Osteocyte (in vitro differentiated cells): Measurements from ENCODE around the gene TNC. TPM values are rescaled to one million over a fixed set of nuclear protein-coding genes. Genes with fewer than 3 reads are reported as not detected.
"Not testable (repeated sequence)": the region's sequence is repeated elsewhere in the genome, so short reads cannot be mapped to it uniquely, and the experiment has no call there.

Experiments used
- DNase-seq: peaks from one replicate; pipeline ENCODE4 v3.0.0; 2021; ENCODE audit warnings: mixed read lengths; ENCODE audit not compliant: unreplicated experiment; ENCODE audit errors: extremely low spot score
- H3K27ac Mint-ChIP-seq: one replicate; pipeline ENCODE4 v1.8.0; 2021; ENCODE audit warnings: mild to moderate bottlenecking, mixed read lengths; ENCODE audit not compliant: unreplicated experiment
- H3K27me3 Mint-ChIP-seq: one replicate; pipeline ENCODE4 v1.8.0; 2021; ENCODE audit warnings: mixed read lengths; ENCODE audit not compliant: unreplicated experiment
- H3K36me3 Mint-ChIP-seq: one replicate; pipeline ENCODE4 v1.8.0; 2021; ENCODE audit warnings: mixed read lengths; ENCODE audit not compliant: unreplicated experiment
- H3K4me1 Mint-ChIP-seq: one replicate; pipeline ENCODE4 v1.8.0; 2021; ENCODE audit warnings: mixed read lengths; ENCODE audit not compliant: unreplicated experiment
- H3K4me3 Mint-ChIP-seq: one replicate; pipeline ENCODE4 v1.8.0; 2021; ENCODE audit warnings: mild to moderate bottlenecking, moderate library complexity, mixed read lengths; ENCODE audit not compliant: unreplicated experiment
- H3K9me3 Mint-ChIP-seq: one replicate; pipeline ENCODE4 v1.8.0; 2021; ENCODE audit warnings: mixed read lengths; ENCODE audit not compliant: unreplicated experiment
- CTCF ChIP-seq: fragments of 200-600 bp; sonication (generic); IDR thresholded peaks from 2 replicates; pipeline ENCODE4 v1.5.0; 2021; ENCODE audit warnings: antibody characterized with exemption, mild to moderate bottlenecking, moderate library complexity
- total RNA-seq: library from RNA; stranded (reverse); gene quantifications from 2 replicates; pipeline ENCODE4 v1.2.1, GENCODE V29; 2021

TNC gene
- total RNA-seq, 1 donor from 2014 or later, result 75.1 TPM

GRCh38 chr9:115135821-115136778 lies 18.1 kb upstream of the TNC start:
- Mint-ChIP-seq H3K36me3 (no peaks in the 10 kb centered on the region), H3K9me3 (peaks cover 6% of the 10 kb centered on the region), H3K4me3 (no peak overlapping the region), H3K27ac (no peak overlapping the region), H3K27me3 (no peaks in the 10 kb centered on the region), H3K4me1 (no peaks in the 10 kb centered on the region)
- no peak for DNase-seq
- TF ChIP-seq CTCF, result no peak

- Mint-ChIP-seq H3K27me3 (no peaks in the 10 kb centered on the region), H3K4me1 (no peaks in the 10 kb centered on the region), H3K27ac (no peak overlapping the region), H3K4me3 (no peak overlapping the region), H3K36me3 (no peaks in the 10 kb centered on the region), H3K9me3 (peaks cover 4% of the 10 kb centered on the region)
- DNase-seq, result no peak
- TF ChIP-seq CTCF, result no peak
Observed at GRCh38 chr9:115134941-115135340, 17.0 kb upstream of the TNC start.

GRCh38 chr9:115133649-115134048 lies 15.7 kb upstream of the TNC start:
- Mint-ChIP-seq H3K27ac (no peak overlapping the region), H3K4me1 (no peaks in the 10 kb centered on the region), H3K9me3 (peaks cover 1% of the 10 kb centered on the region), H3K36me3 (no peaks in the 10 kb centered on the region), H3K27me3 (no peaks in the 10 kb centered on the region), H3K4me3 (no peak overlapping the region)
- TF ChIP-seq CTCF, result no peak
- DNase-seq, result no peak

- Mint-ChIP-seq H3K4me3 (no peak overlapping the region), H3K36me3 (no peaks in the 10 kb centered on the region), H3K27ac (no peak overlapping the region), H3K4me1 (no peaks in the 10 kb centered on the region), H3K27me3 (no peaks in the 10 kb centered on the region), H3K9me3 (no peaks in the 10 kb centered on the region)
- DNase-seq, result no peak
- TF ChIP-seq CTCF, result no peak
Observed at GRCh38 chr9:115132648-115133047, 14.7 kb upstream of the TNC start.

- Mint-ChIP-seq H3K27ac (no peak overlapping the region), H3K9me3 (peaks cover 5% of the 10 kb centered on the region), H3K36me3 (peaks cover 2% of the 10 kb centered on the region), H3K4me1 (peaks cover 6% of the 10 kb centered on the region), H3K4me3 (no peak overlapping the region), H3K27me3 (no peaks in the 10 kb centered on the region)
- no peak for DNase-seq
- TF ChIP-seq CTCF, result no peak
Observed at GRCh38 chr9:115130176-115130575, 12.2 kb upstream of the TNC start.

- H3K4me1 Mint-ChIP-seq, DNase-seq, H3K9me3 Mint-ChIP-seq, H3K4me3 Mint-ChIP-seq, H3K36me3 Mint-ChIP-seq, H3K27ac Mint-ChIP-seq, H3K27me3 Mint-ChIP-seq: not testable (repeated sequence)
Observed at GRCh38 chr9:115128726-115129125, 10.8 kb upstream of the TNC start.
